HL-60 (cell line): ENCODE measurements around the gene IBA57.
"Not testable (repeated sequence)": the region's sequence is repeated elsewhere in the genome, so short reads cannot be mapped to it uniquely, and the experiment has no call there.

Experiments used
- DNase-seq, 2 experiments: peaks; one replicate each; pipeline ENCODE4 v3.0.0-alpha.2; 2010 to 2020; ENCODE audit warnings: low read depth in 1 of 2, low spot score in 1 of 2
- H3K27ac ChIP-seq: fragments of 250-450 bp; sonication (Bioruptor Pico); replicated peaks from 2 replicates; pipeline ENCODE4 v1.5.1; 2020; ENCODE audit warnings: mild to moderate bottlenecking, moderate library complexity
- H3K27me3 ChIP-seq: fragments of 250-450 bp; sonication (Bioruptor Pico); 2 replicates; pipeline ENCODE4 v1.5.1; 2021; ENCODE audit warnings: mild to moderate bottlenecking, moderate library complexity; ENCODE audit not compliant: insufficient read depth, poor library complexity, severe bottlenecking
- H3K4me3 ChIP-seq: replicated peaks from 2 replicates; pipeline ENCODE4 v1.5.1; 2011; ENCODE audit warnings: mild to moderate bottlenecking, control low read depth, low read length; ENCODE audit not compliant: insufficient read depth
- GABPA ChIP-seq: IDR thresholded peaks from 2 replicates; pipeline ENCODE4 v1.6.1; 2012; ENCODE audit warnings: low read depth
- POLR2AphosphoS5 ChIP-seq: IDR thresholded peaks from 2 replicates; pipeline ENCODE4 v1.6.1; 2012; ENCODE audit warnings: low read depth
- SPI1 ChIP-seq: IDR thresholded peaks from 2 replicates; pipeline ENCODE4 v1.6.1; 2012; ENCODE audit warnings: low read depth, mild to moderate bottlenecking, borderline replicate concordance
- TF ChIP-seq, protein P1 (sequence below): IDR thresholded peaks from one replicate; pipeline ENCODE4 v1.5.1; 2011; ENCODE audit warnings: low read length, control low read depth, inconsistent platforms; ENCODE audit not compliant: insufficient read depth
- TF ChIP-seq, protein P2 (sequence below): IDR thresholded peaks from 2 replicates; pipeline ENCODE4 v1.6.1; 2012; ENCODE audit warnings: low read depth; ENCODE audit not compliant: insufficient replicate concordance

Gene IBA57

DNA sequence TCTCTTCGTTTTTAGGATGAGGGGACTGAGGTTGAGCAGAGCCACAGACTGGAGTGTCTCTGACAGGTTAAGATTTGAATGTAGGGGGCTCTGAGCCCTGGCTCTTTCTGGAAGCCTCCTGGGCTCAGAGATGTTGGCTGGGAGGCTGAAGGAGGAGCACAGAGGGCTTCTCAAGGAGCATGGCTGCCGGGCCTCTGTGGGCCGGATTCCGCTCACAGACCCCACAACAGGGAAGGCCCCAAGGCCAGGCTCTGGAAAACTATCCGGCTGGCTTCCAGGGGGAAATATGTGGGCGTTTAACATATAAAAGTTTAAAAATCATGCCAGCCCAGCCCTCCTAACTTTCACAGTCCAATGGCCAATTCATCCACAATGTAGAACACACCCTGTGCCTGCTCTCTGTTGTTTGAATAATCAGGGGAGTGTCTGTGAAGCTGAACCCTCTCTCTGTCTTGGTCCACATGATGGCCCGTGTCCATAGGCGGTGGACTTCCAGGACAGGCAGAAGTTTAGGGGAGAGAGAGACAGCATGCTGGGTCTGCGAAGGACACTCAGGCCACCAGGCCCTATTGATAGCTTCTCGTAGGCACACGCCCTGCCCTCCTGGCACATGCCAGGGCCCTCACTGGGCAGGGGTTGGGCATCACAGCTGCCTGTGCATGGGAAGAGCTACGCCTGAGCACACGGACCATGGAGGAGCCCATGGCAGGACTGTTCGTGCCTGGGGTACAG, 53.1 kb downstream of the IBA57 start:
- Histone ChIP-seq H3K4me3 (no peak overlapping the region), H3K27me3 (peaks cover 6% of the 10 kb centered on the region), H3K27ac (no peak overlapping the region)
- DNase-seq, result no peak
- TF ChIP-seq, protein P1, sequence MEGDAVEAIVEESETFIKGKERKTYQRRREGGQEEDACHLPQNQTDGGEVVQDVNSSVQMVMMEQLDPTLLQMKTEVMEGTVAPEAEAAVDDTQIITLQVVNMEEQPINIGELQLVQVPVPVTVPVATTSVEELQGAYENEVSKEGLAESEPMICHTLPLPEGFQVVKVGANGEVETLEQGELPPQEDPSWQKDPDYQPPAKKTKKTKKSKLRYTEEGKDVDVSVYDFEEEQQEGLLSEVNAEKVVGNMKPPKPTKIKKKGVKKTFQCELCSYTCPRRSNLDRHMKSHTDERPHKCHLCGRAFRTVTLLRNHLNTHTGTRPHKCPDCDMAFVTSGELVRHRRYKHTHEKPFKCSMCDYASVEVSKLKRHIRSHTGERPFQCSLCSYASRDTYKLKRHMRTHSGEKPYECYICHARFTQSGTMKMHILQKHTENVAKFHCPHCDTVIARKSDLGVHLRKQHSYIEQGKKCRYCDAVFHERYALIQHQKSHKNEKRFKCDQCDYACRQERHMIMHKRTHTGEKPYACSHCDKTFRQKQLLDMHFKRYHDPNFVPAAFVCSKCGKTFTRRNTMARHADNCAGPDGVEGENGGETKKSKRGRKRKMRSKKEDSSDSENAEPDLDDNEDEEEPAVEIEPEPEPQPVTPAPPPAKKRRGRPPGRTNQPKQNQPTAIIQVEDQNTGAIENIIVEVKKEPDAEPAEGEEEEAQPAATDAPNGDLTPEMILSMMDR, result no peak
- TF ChIP-seq SPI1, result no peak
- TF ChIP-seq POLR2AphosphoS5, result no peak
- TF ChIP-seq, protein P2, sequence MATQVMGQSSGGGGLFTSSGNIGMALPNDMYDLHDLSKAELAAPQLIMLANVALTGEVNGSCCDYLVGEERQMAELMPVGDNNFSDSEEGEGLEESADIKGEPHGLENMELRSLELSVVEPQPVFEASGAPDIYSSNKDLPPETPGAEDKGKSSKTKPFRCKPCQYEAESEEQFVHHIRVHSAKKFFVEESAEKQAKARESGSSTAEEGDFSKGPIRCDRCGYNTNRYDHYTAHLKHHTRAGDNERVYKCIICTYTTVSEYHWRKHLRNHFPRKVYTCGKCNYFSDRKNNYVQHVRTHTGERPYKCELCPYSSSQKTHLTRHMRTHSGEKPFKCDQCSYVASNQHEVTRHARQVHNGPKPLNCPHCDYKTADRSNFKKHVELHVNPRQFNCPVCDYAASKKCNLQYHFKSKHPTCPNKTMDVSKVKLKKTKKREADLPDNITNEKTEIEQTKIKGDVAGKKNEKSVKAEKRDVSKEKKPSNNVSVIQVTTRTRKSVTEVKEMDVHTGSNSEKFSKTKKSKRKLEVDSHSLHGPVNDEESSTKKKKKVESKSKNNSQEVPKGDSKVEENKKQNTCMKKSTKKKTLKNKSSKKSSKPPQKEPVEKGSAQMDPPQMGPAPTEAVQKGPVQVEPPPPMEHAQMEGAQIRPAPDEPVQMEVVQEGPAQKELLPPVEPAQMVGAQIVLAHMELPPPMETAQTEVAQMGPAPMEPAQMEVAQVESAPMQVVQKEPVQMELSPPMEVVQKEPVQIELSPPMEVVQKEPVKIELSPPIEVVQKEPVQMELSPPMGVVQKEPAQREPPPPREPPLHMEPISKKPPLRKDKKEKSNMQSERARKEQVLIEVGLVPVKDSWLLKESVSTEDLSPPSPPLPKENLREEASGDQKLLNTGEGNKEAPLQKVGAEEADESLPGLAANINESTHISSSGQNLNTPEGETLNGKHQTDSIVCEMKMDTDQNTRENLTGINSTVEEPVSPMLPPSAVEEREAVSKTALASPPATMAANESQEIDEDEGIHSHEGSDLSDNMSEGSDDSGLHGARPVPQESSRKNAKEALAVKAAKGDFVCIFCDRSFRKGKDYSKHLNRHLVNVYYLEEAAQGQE, result no peak
- TF ChIP-seq GABPA, result no peak

DNA sequence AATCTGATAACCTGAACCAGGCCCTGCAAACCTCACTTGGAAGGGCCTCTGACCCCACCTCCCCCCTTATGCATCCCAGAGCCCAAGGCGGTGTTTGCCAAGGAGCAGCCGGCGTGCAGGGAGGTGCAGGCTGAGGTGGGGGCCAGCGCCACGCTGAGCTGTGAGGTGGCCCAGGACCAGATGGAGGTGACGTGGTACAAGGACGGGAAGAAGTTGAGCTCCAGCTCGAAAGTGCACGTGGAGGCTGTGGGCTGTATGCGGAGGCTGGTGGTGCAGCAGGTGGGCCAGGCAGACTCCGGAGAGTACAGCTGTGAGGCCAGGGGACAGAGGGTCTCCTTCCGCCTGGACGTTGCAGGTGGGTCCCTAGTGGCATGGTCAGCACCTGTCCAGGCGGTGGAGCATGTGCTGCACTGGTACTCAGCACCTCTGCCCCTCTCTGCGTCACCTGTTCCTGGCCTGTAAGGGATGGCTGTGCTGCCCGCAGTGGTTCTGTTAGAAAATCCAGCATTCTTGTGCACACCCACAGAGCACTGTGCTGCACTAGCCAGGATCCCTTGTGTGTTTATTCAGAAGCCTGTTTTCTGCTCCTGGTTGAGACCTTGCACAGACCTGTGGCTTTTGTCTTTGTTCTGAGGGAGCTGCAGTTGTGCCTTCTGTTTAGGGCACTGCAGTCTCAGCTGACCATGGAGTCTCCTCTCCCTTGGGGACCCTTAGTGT, 53.8 kb downstream of the IBA57 start:
- Histone ChIP-seq H3K27ac (no peak overlapping the region), H3K27me3 (peaks cover under 1% of the 10 kb centered on the region), H3K4me3 (no peak overlapping the region)
- no peak for TF ChIP-seq POLR2AphosphoS5
- TF ChIP-seq, protein P2, result no peak
- no peak for TF ChIP-seq GABPA
- no peak for TF ChIP-seq SPI1
- TF ChIP-seq, protein P1, result no peak
- no peak for DNase-seq

DNA sequence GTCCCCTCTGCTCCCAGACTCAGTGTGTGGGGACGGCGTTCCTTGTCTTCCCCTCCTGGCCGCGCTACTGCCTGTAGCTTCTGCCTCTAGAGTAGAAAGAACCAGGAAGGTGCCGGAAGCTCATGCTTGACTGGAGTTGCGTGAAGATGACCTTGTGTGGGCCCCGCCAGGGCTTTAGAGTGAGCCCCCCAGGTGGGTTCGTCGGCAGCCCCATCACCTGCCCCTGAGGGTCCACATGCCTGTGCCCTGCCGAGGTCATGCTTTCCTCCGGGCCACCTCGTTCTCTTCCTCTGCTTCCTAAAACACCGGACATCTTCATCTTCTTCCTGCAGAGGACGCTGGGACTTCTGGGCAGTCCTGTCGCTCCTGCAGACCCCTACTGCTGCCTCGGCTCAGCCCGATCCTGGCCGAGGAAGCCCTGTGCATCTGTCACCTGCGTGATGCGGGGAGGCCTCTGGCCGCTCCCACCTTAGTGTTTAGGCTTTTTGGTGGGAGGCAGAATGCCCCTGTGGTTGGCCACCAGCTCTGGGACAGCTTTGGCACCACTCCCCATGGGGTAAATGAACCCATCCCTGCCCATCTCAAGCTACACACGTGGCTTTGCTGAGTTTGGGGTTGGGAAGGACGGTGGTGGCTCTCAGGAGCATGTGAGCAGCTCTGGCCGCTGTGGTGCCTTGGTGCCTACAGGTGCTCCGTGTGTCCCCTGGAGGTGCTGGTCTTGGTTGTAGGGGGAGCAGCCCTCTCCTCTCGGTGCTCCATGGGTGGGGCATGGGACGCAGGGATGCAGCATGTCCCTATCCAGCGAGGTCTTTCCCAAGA, 54.6 kb downstream of the IBA57 start:
- no peak for DNase-seq
- no peak overlapping the region for H3K4me3 ChIP-seq
- TF ChIP-seq POLR2AphosphoS5, result no peak
- TF ChIP-seq, protein P1, result no peak
- TF ChIP-seq, protein P2, result no peak
- no peak for TF ChIP-seq SPI1
- H3K27ac ChIP-seq, result no peak overlapping the region
- H3K27me3 ChIP-seq, result no peaks in the 10 kb centered on the region

DNA sequence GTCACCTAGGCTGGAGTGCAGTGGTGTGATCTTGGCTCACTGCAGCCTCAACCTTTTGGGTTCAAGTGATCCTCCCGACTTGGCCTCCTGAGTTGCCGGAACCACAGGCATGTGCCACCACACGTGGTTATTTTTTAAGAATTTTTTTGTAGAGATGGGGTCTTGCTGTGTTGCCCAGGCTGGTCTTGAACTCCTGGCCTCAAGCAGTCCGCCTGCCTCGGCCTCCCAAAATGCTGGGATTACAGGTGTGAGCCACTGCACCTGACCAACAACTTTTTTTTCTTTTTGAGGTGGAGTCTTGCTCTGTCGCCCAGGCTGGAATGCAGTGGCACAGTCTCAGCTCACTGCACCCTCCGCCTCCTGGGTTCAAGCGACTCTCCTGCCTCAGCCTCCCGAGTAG, 55.5 kb downstream of the IBA57 start:
- not testable (repeated sequence) for H3K27me3 ChIP-seq, H3K27ac ChIP-seq, H3K4me3 ChIP-seq, DNase-seq
